Measurements from ENCODE around the gene KIF26B.

KIF26B gene

DNA sequence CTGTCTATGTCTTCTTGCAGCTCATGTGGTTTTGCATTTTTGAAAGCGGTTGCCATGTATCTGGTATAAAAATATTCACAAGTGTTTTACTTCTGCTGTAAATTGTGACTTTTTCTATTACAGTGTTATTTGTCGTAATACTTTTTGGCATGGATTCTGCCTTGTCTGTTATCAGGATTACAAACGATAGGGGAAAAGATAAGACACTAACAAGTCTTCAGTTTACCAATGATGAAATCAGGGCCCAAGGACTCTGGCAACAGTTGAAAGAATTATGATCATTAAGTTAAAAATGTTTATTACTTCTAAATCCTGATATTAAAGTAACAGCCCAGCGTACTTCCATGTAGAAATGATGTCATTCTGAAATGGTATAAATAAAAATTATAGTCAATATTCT is 298.8 kb downstream of the KIF26B start:
- H3K4me2 ChIP-seq (ENCODE audit: low read length) = no peak overlapping the region
- H3K4me3 ChIP-seq (ENCODE audit: low read depth, low read length, poor library complexity, severe bottlenecking) = no peak overlapping the region
- H3F3A ChIP-seq (ENCODE audit: insufficient read depth, low read length) = no peaks in the 10 kb centered on the region
- H3K27me3 ChIP-seq (ENCODE audit: insufficient read depth, low read length) = no peaks in the 10 kb centered on the region
- no peaks in the 10 kb centered on the region for H3K79me2 ChIP-seq (ENCODE audit: insufficient read depth, low read length)
- H3K9me3 ChIP-seq (ENCODE audit: low read length) = no peaks in the 10 kb centered on the region
- H3K36me3 ChIP-seq (ENCODE audit: insufficient read depth, low read length) = no peaks in the 10 kb centered on the region
- no peak overlapping the region for H2AFZ ChIP-seq (ENCODE audit: low read length)
- H3K9ac ChIP-seq (ENCODE audit: low read length) = no peak overlapping the region
- H3K27ac ChIP-seq (ENCODE audit: low read depth, low read length, poor library complexity, severe bottlenecking) = no peak overlapping the region
- no peaks in the 10 kb centered on the region for H4K20me1 ChIP-seq (ENCODE audit: insufficient read depth, low read length)
- TF ChIP-seq EZH2 (IDR thresholded peaks at IDR 0.05; ENCODE audit: borderline replicate concordance, low read length) = no peak
- TF ChIP-seq, protein P1, sequence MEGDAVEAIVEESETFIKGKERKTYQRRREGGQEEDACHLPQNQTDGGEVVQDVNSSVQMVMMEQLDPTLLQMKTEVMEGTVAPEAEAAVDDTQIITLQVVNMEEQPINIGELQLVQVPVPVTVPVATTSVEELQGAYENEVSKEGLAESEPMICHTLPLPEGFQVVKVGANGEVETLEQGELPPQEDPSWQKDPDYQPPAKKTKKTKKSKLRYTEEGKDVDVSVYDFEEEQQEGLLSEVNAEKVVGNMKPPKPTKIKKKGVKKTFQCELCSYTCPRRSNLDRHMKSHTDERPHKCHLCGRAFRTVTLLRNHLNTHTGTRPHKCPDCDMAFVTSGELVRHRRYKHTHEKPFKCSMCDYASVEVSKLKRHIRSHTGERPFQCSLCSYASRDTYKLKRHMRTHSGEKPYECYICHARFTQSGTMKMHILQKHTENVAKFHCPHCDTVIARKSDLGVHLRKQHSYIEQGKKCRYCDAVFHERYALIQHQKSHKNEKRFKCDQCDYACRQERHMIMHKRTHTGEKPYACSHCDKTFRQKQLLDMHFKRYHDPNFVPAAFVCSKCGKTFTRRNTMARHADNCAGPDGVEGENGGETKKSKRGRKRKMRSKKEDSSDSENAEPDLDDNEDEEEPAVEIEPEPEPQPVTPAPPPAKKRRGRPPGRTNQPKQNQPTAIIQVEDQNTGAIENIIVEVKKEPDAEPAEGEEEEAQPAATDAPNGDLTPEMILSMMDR (IDR thresholded peaks at IDR 0.05; ENCODE audit: low read length) = no peak
- no peaks in the 10 kb centered on the region for H3K4me1 ChIP-seq (ENCODE audit: insufficient read depth, low read length, severe bottlenecking)
- H3K9me2 ChIP-seq (ENCODE audit: low read depth, low read length) = no peaks in the 10 kb centered on the region

DNA sequence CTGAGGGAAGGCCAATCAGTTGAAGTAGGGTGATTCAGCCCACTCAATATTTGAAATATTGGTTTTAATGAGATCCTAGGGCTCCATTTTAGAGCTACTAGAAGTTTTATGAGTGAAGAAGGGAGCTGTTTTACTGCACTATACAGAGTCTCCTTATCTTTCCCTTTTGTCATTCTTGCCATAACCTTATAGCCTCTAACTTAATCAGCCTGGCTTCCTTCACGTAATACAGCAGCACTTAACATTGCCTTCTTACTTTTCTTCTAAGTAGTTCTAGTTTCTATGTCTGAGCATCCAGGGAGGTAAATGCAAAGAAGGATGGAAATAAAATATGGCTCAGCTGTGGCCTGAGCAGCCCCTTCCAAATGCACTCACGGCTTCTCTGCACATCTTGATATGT is 299.3 kb downstream of the KIF26B start:
- Histone ChIP-seq H3K9me3 (ENCODE audit: low read length) (no peaks in the 10 kb centered on the region), H3K4me2 (ENCODE audit: low read length) (no peak overlapping the region), H2AFZ (ENCODE audit: low read length) (no peak overlapping the region), H4K20me1 (ENCODE audit: insufficient read depth, low read length) (no peaks in the 10 kb centered on the region), H3K9me2 (ENCODE audit: low read depth, low read length) (no peaks in the 10 kb centered on the region), H3K79me2 (ENCODE audit: insufficient read depth, low read length) (no peaks in the 10 kb centered on the region), H3K9ac (ENCODE audit: low read length) (no peak overlapping the region), H3K4me3 (ENCODE audit: low read depth, low read length, poor library complexity, severe bottlenecking) (no peak overlapping the region), H3K27me3 (ENCODE audit: insufficient read depth, low read length) (no peaks in the 10 kb centered on the region), H3K27ac (ENCODE audit: low read depth, low read length, poor library complexity, severe bottlenecking) (no peak overlapping the region), H3K36me3 (ENCODE audit: insufficient read depth, low read length) (no peaks in the 10 kb centered on the region), H3K4me1 (ENCODE audit: insufficient read depth, low read length, severe bottlenecking) (no peaks in the 10 kb centered on the region), H3F3A (ENCODE audit: insufficient read depth, low read length) (no peaks in the 10 kb centered on the region)
- TF ChIP-seq EZH2 (IDR thresholded peaks at IDR 0.05; ENCODE audit: borderline replicate concordance, low read length) = no peak
- TF ChIP-seq, protein P1 (IDR thresholded peaks at IDR 0.05; ENCODE audit: low read length) = no peak

DNA sequence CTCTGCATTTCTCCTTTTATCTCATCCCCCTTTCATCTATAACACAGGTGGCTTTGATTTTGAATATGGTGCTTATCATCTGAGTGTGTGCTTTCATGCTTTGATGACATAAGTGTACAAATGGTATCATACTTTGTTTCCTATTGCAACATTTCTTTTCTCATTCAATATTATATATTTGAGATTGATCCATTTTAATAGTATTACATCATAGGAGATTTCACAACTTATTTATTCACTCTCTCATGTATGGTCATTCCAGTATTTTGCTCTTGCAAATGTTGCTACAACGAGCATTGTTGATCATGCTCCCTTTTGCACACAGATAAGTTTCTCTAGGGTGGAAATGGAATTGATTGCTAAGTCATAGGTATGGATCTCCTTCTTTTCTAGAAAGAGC is 302.8 kb downstream of the KIF26B start:
- Histone ChIP-seq H3K36me3 (ENCODE audit: insufficient read depth, low read length) (no peaks in the 10 kb centered on the region), H4K20me1 (ENCODE audit: insufficient read depth, low read length) (no peaks in the 10 kb centered on the region), H3K4me2 (ENCODE audit: low read length) (no peak overlapping the region), H3K4me3 (ENCODE audit: low read depth, low read length, poor library complexity, severe bottlenecking) (no peak overlapping the region), H3K9ac (ENCODE audit: low read length) (no peak overlapping the region), H3K9me3 (ENCODE audit: low read length) (no peaks in the 10 kb centered on the region), H2AFZ (ENCODE audit: low read length) (no peak overlapping the region), H3K79me2 (ENCODE audit: insufficient read depth, low read length) (no peaks in the 10 kb centered on the region), H3K27ac (ENCODE audit: low read depth, low read length, poor library complexity, severe bottlenecking) (no peak overlapping the region), H3F3A (ENCODE audit: insufficient read depth, low read length) (no peaks in the 10 kb centered on the region), H3K9me2 (ENCODE audit: low read depth, low read length) (no peaks in the 10 kb centered on the region), H3K4me1 (ENCODE audit: insufficient read depth, low read length, severe bottlenecking) (no peaks in the 10 kb centered on the region), H3K27me3 (ENCODE audit: insufficient read depth, low read length) (no peaks in the 10 kb centered on the region)
- TF ChIP-seq, protein P1 (IDR thresholded peaks at IDR 0.05; ENCODE audit: low read length) = no peak
- TF ChIP-seq EZH2 (IDR thresholded peaks at IDR 0.05; ENCODE audit: borderline replicate concordance, low read length) = no peak
